ENCODE results near the gene HMMR.

DNA sequence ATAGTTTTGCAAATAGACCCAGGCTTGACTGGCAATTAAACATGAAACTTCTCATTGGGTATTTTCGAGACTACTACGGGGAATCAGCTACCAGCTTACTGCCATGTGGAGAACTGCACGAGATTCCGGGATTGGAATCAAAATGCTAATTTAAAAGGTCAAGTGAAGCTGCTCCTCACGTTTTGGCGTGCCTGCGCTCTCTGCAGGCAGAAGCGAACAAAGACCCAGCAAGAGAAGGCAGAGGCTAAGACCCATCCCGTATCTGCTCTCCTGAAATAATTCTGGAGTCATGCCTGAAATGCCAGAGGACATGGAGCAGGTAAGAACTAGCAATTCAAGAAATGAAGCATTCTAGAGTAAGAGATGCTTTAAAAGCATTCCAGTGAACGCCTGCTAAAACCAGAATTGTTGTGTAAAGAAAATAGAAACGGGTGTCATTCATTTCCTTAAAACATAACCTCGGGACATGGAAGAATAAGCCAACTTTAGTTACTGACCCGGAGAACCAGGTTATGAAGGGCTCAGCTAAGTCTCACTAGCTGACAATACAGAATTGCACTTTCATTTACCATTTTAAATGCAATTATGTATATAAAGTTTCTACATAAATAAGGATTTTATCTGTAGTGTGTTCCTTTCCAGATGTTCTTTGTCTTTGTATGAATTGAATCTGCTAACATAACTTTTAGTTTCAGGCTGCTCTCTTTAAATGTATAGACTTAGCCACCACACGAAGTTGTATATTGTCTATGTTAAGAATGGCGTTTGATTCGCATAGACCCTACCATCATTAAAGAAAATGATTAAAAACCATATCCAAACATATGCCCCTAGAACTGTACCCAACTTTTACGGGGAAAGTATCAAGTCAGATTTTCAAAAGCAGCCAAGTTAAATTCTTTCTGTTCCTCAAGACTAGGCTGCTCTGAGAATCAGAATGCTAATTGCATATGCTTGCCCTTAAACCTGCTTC is 43.0 kb downstream of the HMMR start:
- TF ChIP-seq RAD21 (conservative IDR thresholded peaks at IDR 0.05): peak; percentile 56
- no peak for TF ChIP-seq TAF1 (IDR thresholded peaks at IDR 0.05; ENCODE audit: low read depth)
- TF ChIP-seq, protein P1, sequence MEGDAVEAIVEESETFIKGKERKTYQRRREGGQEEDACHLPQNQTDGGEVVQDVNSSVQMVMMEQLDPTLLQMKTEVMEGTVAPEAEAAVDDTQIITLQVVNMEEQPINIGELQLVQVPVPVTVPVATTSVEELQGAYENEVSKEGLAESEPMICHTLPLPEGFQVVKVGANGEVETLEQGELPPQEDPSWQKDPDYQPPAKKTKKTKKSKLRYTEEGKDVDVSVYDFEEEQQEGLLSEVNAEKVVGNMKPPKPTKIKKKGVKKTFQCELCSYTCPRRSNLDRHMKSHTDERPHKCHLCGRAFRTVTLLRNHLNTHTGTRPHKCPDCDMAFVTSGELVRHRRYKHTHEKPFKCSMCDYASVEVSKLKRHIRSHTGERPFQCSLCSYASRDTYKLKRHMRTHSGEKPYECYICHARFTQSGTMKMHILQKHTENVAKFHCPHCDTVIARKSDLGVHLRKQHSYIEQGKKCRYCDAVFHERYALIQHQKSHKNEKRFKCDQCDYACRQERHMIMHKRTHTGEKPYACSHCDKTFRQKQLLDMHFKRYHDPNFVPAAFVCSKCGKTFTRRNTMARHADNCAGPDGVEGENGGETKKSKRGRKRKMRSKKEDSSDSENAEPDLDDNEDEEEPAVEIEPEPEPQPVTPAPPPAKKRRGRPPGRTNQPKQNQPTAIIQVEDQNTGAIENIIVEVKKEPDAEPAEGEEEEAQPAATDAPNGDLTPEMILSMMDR (IDR thresholded peaks at IDR 0.05; ENCODE audit: poor library complexity, severe bottlenecking): peak; percentile 60
- no peak for TF ChIP-seq EP300 (conservative IDR thresholded peaks at IDR 0.05; ENCODE audit: poor library complexity, severe bottlenecking)
- TF ChIP-seq EZH2 (IDR thresholded peaks at IDR 0.05; ENCODE audit: borderline replicate concordance, insufficient read depth, low read length, poor library complexity, severe bottlenecking): no peak
- TF ChIP-seq, protein P2, sequence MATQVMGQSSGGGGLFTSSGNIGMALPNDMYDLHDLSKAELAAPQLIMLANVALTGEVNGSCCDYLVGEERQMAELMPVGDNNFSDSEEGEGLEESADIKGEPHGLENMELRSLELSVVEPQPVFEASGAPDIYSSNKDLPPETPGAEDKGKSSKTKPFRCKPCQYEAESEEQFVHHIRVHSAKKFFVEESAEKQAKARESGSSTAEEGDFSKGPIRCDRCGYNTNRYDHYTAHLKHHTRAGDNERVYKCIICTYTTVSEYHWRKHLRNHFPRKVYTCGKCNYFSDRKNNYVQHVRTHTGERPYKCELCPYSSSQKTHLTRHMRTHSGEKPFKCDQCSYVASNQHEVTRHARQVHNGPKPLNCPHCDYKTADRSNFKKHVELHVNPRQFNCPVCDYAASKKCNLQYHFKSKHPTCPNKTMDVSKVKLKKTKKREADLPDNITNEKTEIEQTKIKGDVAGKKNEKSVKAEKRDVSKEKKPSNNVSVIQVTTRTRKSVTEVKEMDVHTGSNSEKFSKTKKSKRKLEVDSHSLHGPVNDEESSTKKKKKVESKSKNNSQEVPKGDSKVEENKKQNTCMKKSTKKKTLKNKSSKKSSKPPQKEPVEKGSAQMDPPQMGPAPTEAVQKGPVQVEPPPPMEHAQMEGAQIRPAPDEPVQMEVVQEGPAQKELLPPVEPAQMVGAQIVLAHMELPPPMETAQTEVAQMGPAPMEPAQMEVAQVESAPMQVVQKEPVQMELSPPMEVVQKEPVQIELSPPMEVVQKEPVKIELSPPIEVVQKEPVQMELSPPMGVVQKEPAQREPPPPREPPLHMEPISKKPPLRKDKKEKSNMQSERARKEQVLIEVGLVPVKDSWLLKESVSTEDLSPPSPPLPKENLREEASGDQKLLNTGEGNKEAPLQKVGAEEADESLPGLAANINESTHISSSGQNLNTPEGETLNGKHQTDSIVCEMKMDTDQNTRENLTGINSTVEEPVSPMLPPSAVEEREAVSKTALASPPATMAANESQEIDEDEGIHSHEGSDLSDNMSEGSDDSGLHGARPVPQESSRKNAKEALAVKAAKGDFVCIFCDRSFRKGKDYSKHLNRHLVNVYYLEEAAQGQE (IDR thresholded peaks at IDR 0.05; ENCODE audit: borderline replicate concordance): no peak
- peak; percentile 36 for TF ChIP-seq POLR2AphosphoS5 (IDR thresholded peaks at IDR 0.05)
- peak; percentile 57 for TF ChIP-seq MXI1 (conservative IDR thresholded peaks at IDR 0.05; ENCODE audit: poor library complexity, severe bottlenecking)
